Skeletal muscle tissue (tissue), 4 donors: ENCODE measurements around the gene PGPEP1. TPM values are rescaled to one million over a fixed set of nuclear protein-coding genes. Genes with fewer than 3 reads are reported as not detected.

Experiments
- H3K27ac ChIP-seq: one replicate; pipeline ENCODE4 v1.7.0; 2013; ENCODE audit warnings: mild to moderate bottlenecking, low read depth, low read length, inconsistent platforms
- H3K27me3 ChIP-seq, 3 donors: one replicate each; pipeline ENCODE4 v1.7.0; 2013; ENCODE audit warnings: low read length in 3 of 3; ENCODE audit not compliant: control insufficient read depth in 3 of 3, insufficient read depth in 3 of 3
- H3K36me3 ChIP-seq, 3 donors: one replicate each; pipeline ENCODE4 v1.7.0; 2013; ENCODE audit warnings: low read length in 3 of 3; ENCODE audit not compliant: control insufficient read depth in 3 of 3, insufficient read depth in 3 of 3
- H3K4me1 ChIP-seq, 3 donors: one replicate each; pipeline ENCODE4 v1.7.0; 2013; ENCODE audit warnings: low read length in 3 of 3, mild to moderate bottlenecking in 3 of 3; ENCODE audit not compliant: control insufficient read depth in 3 of 3, insufficient read depth in 3 of 3
- H3K4me3 ChIP-seq, 3 donors: one replicate each; pipeline ENCODE4 v1.7.0; 2013; ENCODE audit warnings: low read length in 3 of 3
- H3K9ac ChIP-seq, 3 donors: one replicate each; pipeline ENCODE4 v1.7.0; 2013; ENCODE audit warnings: low read length in 3 of 3, mild to moderate bottlenecking in 3 of 3, moderate library complexity in 2 of 3, low read depth in 1 of 3
- H3K9me3 ChIP-seq, 3 donors: one replicate each; pipeline ENCODE4 v1.7.0; 2013; ENCODE audit warnings: low read length in 3 of 3; ENCODE audit not compliant: control insufficient read depth in 3 of 3
- total RNA-seq: library from RNA; depleted of rRNA; stranded (reverse); fragments of >200 nt; gene quantifications from one replicate; pipeline ENCODE4 v1.2.3, GENCODE V29; 2014
- donor health status: Osteomylitis.

Gene PGPEP1
- total RNA-seq, 1 donor from 2014 or later = 10.4 TPM

DNA sequence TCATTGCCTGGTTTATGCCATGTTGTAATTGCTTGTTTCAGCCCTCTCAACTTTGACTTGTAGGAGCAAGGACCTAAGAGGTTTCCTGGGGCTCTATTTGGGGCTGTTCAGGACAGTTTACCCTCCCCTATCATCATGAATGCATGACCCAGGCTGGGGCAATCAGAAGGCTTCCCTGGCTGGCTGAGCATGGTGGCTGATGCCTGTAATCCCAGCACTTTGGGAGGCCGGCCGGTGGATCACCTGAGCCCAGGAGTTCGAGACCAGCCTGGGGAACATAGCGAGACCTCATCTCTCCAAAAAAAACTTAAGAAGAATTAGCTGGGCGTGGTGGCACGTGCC is 11.4 kb upstream of the PGPEP1 start:
- Histone ChIP-seq H3K4me1 (peaks cover 13 to 18% (median 17%) of the 10 kb centered on the region in 3 donors), H3K9me3 (no peaks in the 10 kb centered on the region), H3K4me3 (peak overlapping the region; percentile 38 to 81 (median 64)), H3K36me3 (no peaks in the 10 kb centered on the region), H3K27me3 (no peaks in the 10 kb centered on the region), H3K27ac (peak overlapping the region; percentile 54), H3K9ac (peak overlapping the region; percentile 57 to 80 (median 77))

DNA sequence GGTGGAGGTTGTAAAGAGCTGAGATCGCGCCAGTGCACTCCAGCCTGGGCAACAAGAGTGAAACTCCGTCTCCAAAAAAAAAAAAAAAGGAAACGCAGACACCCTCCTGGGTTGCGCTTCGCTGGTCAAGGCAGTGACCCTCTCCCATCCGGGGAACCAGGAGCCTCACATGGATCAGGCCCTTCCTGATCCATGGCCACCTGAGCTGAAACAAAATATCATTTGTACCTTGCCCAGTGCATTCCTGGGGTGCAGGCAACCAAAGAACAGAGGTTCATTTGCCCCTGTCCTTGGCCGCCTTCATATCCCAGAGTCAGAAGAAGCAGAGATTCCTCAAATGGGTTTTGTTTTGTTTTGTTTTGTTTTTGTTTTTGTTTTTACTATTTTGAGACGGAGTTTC is 9.5 kb upstream of the PGPEP1 start:
- H3K27ac ChIP-seq = no peak overlapping the region
- peak overlapping the region in 2 of 3 donors; percentile 16 to 23 for H3K9ac ChIP-seq
- H3K4me3 ChIP-seq = no peak overlapping the region
- H3K27me3 ChIP-seq = no peaks in the 10 kb centered on the region
- no peaks in the 10 kb centered on the region for H3K9me3 ChIP-seq
- H3K4me1 ChIP-seq = peaks cover 11 to 12% (median 11%) of the 10 kb centered on the region in 3 donors
- H3K36me3 ChIP-seq = no peaks in the 10 kb centered on the region

DNA sequence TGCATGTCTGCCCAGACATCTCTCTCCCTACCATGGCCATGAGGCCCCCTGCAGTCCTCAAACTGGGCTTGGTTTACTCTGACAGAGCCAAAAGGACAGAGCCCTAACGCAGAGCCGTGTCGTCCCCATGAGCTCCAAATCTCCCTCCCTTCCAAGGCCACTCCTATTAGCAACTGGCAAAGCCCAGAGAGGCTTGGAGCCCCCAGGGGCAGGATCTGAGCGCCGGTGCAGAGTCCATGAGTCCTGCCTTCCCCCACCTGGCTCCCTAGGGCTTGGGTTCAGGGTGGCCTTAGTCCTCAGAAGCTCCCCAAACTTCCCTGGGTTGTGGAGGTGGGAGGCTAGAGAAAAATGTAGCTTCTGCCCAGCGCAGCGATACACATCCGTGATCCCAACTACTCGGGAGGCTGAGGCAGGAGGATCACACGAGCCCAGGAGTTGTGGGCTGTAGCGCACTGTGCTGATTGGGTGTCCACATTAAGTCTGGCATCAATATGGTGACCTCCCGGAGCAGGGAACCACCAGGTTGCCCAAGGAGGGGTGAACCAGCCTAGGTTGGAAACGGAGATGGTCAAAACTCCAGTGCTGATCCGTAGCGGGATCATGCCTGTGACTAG is 7.4 kb upstream of the PGPEP1 start:
- Histone ChIP-seq H3K9me3 (no peaks in the 10 kb centered on the region), H3K36me3 (no peaks in the 10 kb centered on the region), H3K27ac (no peak overlapping the region), H3K27me3 (no peaks in the 10 kb centered on the region), H3K4me3 (no peak overlapping the region), H3K9ac (no peak overlapping the region), H3K4me1 (peaks cover 11 to 22% (median 17%) of the 10 kb centered on the region in 3 donors)

DNA sequence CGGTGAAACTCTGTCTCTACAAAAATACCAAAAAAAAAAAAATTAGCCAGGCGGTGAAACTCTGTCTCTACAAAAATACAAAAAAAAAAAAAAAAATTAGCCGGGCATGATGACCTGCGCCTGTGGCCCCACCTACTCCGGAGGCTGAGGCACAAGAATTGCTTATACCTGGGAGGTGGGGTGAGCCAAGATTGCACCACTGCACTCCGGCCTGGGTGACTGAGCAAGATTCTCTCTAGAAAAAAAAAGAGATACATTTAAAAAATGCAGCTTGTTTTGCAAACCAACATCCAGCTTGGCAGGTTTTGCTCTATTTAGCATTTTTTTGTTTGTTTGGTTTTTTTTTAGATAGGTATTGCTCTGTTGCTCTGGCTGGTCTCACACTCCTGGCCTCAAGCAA is 6.7 kb upstream of the PGPEP1 start:
- Histone ChIP-seq H3K4me3 (no peak overlapping the region), H3K4me1 (peaks cover 13 to 24% (median 20%) of the 10 kb centered on the region in 3 donors), H3K27ac (no peak overlapping the region), H3K27me3 (no peaks in the 10 kb centered on the region), H3K9ac (no peak overlapping the region), H3K36me3 (no peaks in the 10 kb centered on the region), H3K9me3 (no peaks in the 10 kb centered on the region)

DNA sequence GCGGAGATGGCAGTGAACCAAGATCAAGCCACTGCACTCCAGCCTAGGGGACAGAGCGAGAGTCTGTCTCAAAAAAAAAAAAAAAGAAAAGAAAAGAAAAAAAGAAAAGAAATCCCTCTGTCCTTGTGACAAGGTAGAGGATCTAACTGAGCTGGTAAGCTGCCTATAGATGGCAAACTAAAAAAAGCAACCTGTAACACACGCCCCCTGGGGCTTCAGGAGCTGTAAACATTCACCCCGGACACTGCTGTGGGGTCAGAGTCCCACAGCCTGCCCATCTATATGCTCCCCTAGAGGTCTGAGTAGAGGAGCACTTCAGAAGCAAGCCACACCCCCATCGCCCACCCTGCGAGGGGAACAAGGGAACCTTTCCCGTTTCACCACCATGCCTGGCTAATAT is 4.3 kb upstream of the PGPEP1 start:
- no peaks in the 10 kb centered on the region for H3K27me3 ChIP-seq
- H3K4me3 ChIP-seq = no peak overlapping the region
- H3K9me3 ChIP-seq = no peaks in the 10 kb centered on the region
- no peak overlapping the region for H3K9ac ChIP-seq
- H3K36me3 ChIP-seq = no peaks in the 10 kb centered on the region
- H3K4me1 ChIP-seq = peaks cover 11 to 21% (median 18%) of the 10 kb centered on the region in 3 donors
- peak overlapping the region; percentile 19 for H3K27ac ChIP-seq

DNA sequence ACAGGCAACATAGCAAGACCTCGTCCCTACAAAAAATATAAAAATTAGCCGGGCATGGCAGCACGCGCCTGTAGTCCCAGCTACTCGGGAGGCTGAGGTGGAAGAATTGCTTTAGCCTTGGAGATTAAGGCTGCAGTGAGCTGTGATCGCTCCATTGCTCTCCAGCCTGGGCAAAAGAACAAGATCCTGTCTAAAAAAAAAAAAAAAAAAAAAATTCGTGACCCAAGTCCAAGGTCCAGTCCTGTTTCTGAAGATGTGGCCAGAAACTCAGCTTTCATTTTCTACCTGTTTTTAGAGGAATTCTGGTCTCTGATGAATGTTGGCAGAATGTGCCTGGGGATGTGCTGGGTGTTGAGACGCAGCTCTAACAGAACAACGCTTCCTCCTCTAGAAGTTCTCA is 1.9 kb upstream of the PGPEP1 start:
- peaks cover 2 to 8% (median 3%) of the 10 kb centered on the region in 3 donors for H3K36me3 ChIP-seq
- peak overlapping the region in 1 of 3 donors; percentile 50 for H3K9ac ChIP-seq
- no peak overlapping the region for H3K4me3 ChIP-seq
- H3K27ac ChIP-seq = peak overlapping the region; percentile 71
- peaks cover 17 to 34% (median 25%) of the 10 kb centered on the region in 3 donors for H3K4me1 ChIP-seq
- no peaks in the 10 kb centered on the region for H3K27me3 ChIP-seq
- H3K9me3 ChIP-seq = no peaks in the 10 kb centered on the region

DNA sequence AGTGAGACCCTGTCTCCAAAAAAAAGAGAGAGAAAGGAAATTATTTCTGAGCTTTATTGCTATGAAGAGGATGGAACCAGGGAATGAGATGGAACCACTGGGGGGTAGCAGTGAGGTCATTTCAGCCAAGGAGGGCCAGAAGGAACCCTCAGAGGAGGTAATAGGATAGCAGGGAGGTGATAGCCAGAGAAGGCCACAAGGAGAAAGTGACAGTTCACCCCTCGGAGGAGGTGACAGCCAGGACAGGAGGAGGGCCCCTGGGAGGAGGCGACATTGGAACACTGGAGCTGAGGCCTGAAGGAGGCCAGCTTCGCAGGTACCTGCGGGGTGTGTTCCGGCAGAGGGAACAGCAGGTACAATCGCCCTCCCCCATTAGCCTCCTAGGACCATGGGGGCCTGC is 675 bp upstream of the PGPEP1 start:
- H3K9ac ChIP-seq = peak overlapping the region; percentile 82 to 90 (median 84)

DNA sequence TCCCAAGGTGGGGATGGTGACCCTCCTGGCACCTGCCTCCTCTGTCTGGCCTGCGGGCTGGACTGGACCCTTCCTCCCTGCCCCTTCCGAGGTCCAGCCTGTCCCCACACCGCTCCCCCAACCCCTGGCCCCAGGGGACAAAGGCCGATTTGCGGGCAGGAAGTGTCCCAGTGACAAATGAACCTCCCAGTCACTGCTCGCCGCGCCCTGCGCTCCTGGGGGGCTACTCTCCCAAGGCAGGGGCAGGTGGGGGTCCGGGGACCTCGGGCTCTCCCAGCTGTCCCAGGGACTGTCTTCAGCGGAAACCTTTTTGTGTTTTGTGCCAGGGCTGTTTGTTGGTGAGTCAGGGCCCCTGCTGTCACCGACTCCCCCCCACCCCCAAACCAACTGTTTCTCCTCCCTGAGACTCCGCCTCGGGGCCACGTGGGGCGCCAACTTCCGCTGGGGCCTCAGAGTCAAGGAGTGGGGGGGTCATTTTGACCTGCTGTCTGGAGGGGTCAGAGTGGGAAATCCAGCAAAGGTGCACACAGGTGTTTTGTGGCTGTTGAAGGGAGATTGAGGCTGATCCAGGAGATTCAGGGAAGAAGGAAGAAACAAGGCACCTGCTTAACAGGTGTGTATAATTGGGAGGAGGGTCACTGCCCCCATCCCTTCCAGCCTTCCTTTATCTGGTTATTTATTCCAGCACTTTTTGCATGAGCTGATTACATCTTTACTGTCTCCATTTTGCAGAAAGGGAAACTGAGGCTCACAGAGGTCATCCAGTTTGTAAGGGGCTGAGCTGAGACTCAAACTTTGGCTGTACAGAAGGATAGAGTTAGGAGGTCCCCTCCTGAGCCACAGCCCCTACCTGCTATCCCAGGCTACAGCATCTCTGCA is 831 bp downstream of the PGPEP1 start:
- no peaks in the 10 kb centered on the region for H3K27me3 ChIP-seq
- peaks cover 2 to 8% (median 5%) of the 10 kb centered on the region in 3 donors for H3K36me3 ChIP-seq
- peak overlapping the region; percentile 93 for H3K27ac ChIP-seq
- H3K9me3 ChIP-seq = no peaks in the 10 kb centered on the region
- H3K9ac ChIP-seq = peak overlapping the region; percentile 82 to 90 (median 84)
- peaks cover 17 to 34% (median 24%) of the 10 kb centered on the region in 3 donors for H3K4me1 ChIP-seq
- peak overlapping the region; percentile 73 to 90 (median 87) for H3K4me3 ChIP-seq

More for the DNA sequence above, 675 bp upstream of the PGPEP1 start:
- Histone ChIP-seq H3K4me3 (peak overlapping the region; percentile 85 to 90 (median 87)), H3K4me1 (peaks cover 17 to 34% (median 25%) of the 10 kb centered on the region in 3 donors), H3K27ac (peak overlapping the region; percentile 93), H3K27me3 (no peaks in the 10 kb centered on the region), H3K9me3 (no peaks in the 10 kb centered on the region), H3K36me3 (peaks cover 2 to 8% (median 3%) of the 10 kb centered on the region in 3 donors)

DNA sequence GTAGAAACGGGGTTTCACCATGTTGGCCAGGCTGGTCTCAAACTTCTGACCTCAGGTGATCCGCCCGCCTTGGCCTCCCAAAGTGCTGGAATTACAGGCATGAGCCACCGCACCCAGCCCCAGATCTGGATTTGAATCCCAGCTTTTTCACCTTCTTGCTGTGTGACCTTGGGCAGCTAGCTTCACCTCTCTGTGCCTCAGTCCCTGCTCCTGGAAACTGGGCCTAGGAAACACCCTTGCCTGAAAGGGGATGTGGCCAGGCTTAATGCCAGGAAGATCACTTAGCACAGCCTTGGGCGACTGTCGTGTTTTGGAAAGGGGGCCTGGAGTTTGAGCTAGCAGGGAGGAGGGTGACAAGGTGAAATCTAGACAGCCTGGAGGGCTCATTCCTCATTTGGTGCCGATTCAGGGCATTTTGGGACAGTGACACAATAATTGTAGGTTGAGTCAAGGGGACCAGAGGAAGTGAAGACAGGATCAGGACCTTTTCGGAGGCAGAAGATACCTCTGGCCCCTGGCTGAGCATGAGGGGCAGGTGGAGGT is 1.8 kb downstream of the PGPEP1 start:
- Histone ChIP-seq H3K36me3 (peaks cover 2 to 8% (median 5%) of the 10 kb centered on the region in 3 donors), H3K9ac (peak overlapping the region in 1 of 3 donors; percentile 25), H3K27me3 (no peaks in the 10 kb centered on the region), H3K9me3 (no peaks in the 10 kb centered on the region), H3K4me1 (peaks cover 17 to 32% (median 22%) of the 10 kb centered on the region in 3 donors), H3K27ac (no peak overlapping the region), H3K4me3 (no peak overlapping the region)

DNA sequence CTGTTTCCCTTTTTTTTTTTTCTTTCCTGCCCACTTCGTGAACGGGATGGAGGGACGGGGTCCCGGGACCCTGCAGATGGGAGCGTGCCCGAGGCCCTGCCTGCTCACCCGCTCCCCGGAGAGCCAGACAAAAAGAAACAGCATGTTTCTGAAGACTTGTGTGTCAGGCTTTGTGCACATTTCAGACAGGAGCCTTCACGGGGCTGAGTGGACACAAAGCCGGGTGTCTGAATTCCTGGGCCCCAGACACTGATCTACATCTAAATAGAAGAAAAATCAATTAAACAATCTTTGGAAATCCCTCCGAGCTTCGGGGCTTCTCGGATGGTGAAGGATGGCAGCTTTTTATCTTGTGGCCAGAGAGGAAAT is 4.2 kb downstream of the PGPEP1 start:
- Histone ChIP-seq H3K27me3 (no peaks in the 10 kb centered on the region), H3K9ac (no peak overlapping the region), H3K36me3 (peaks cover 2 to 8% (median 5%) of the 10 kb centered on the region in 3 donors), H3K27ac (no peak overlapping the region), H3K4me1 (peaks cover 12 to 20% (median 14%) of the 10 kb centered on the region in 3 donors), H3K9me3 (no peaks in the 10 kb centered on the region), H3K4me3 (no peak overlapping the region)
